H1 (cell line): ENCODE measurements around the gene ITGA11. TPM values are rescaled to one million over a fixed set of nuclear protein-coding genes. Genes with fewer than 3 reads are reported as not detected.

Source experiments
- CTCF ChIA-PET: fragments of 300-600 bp; sonication (Branson Sonifier 250); formaldehyde crosslinking; loops from one replicate; lab custom pipeline; 2021; ENCODE audit not compliant: partially characterized antibody; lab: Charles Lee
- POLR2A ChIA-PET: fragments of 300-600 bp; sonication (Branson Sonifier 250); formaldehyde crosslinking; loops from one replicate; lab custom pipeline; 2021; ENCODE audit warnings: inconsistent platforms; ENCODE audit not compliant: partially characterized antibody; lab: Charles Lee
- DNase-seq, 2 experiments: peaks; one replicate each; pipeline versions ENCODE4 v3.0.0 to v3.0.0-alpha.2; 2010 to 2022; ENCODE audit warnings: low spot score in 2 of 2, low read depth in 1 of 2, mixed read lengths in 1 of 2
- FAIRE-seq: peaks from 2 replicates; lab custom pipeline; 2011; peaks lifted over from hg19 to GRCh38; lab: Jason Lieb, UNC
- H2AFZ ChIP-seq: 2 replicates; pipeline ENCODE4 v1.8.1; 2012; ENCODE audit warnings: low read length, inconsistent platforms
- H2AK5ac ChIP-seq: 2 replicates; pipeline ENCODE4 v1.6.1; 2013; ENCODE audit warnings: low read depth, low read length
- H2BK120ac ChIP-seq: replicated peaks from 2 replicates; pipeline ENCODE3; 2013; ENCODE audit warnings: low read depth, low read length, inconsistent platforms
- H2BK12ac ChIP-seq: 2 replicates; pipeline ENCODE4 v1.6.1; 2013; ENCODE audit warnings: low read depth, low read length
- H2BK15ac ChIP-seq: 2 replicates; pipeline ENCODE4 v1.6.1; 2013; ENCODE audit warnings: low read length
- H2BK20ac ChIP-seq: 2 replicates; pipeline ENCODE4 v1.6.1; 2013; ENCODE audit warnings: low read length
- H2BK5ac ChIP-seq: 2 replicates; pipeline ENCODE4 v1.6.1; 2013; ENCODE audit warnings: low read depth, low read length
- H3K14ac ChIP-seq: 2 replicates; pipeline ENCODE4 v1.6.1; 2013; ENCODE audit warnings: inconsistent platforms; ENCODE audit not compliant: insufficient read length
- H3K18ac ChIP-seq: 2 replicates; pipeline ENCODE4 v1.6.1; 2013; ENCODE audit warnings: low read length; ENCODE audit errors: extremely low read depth
- H3K23ac ChIP-seq: 2 replicates; pipeline ENCODE4 v1.6.1; 2013; ENCODE audit warnings: inconsistent platforms; ENCODE audit not compliant: insufficient read length
- H3K23me2 ChIP-seq: 2 replicates; pipeline ENCODE4 v1.6.1; 2013; ENCODE audit warnings: low read depth, low read length
- H3K27ac ChIP-seq: 2 replicates; pipeline ENCODE4 v1.6.1; 2011; ENCODE audit warnings: low read depth, low read length, inconsistent platforms
- H3K27me3 ChIP-seq, 4 experiments: replicated peaks in 1 of 4; 1 replicate in 1 of 4; 2 replicates in 3 of 4; pipeline versions ENCODE4 v1.6.1 to v1.8.1; 2011 to 2013; ENCODE audit warnings: low read length in 3 of 4, mild to moderate bottlenecking in 3 of 4, inconsistent platforms in 2 of 4, mixed read lengths in 2 of 4, moderate library complexity in 1 of 4; ENCODE audit not compliant: control insufficient read depth in 3 of 4, insufficient read depth in 3 of 4; ENCODE audit errors: extremely low read depth in 1 of 4
- H3K36me3 ChIP-seq, 4 experiments: 2 replicates each; pipeline versions ENCODE4 v1.6.1 to v1.8.1; 2011 to 2013; ENCODE audit warnings: mild to moderate bottlenecking in 4 of 4, low read length in 3 of 4, moderate library complexity in 2 of 4, control low read depth in 1 of 4, inconsistent platforms in 1 of 4; ENCODE audit not compliant: insufficient read depth in 4 of 4, control insufficient read depth in 2 of 4
- H3K4ac ChIP-seq: replicated peaks from 2 replicates; pipeline ENCODE3; 2013; ENCODE audit warnings: low read length, low read depth, mixed read lengths, inconsistent platforms; ENCODE audit not compliant: insufficient read length
- H3K4me1 ChIP-seq, 4 experiments: replicated peaks in 1 of 4; 1 replicate in 1 of 4; 2 replicates in 3 of 4; pipeline versions ENCODE4 v1.6.1 to v1.8.1; 2011 to 2013; ENCODE audit warnings: low read length in 3 of 4, inconsistent platforms in 2 of 4, mixed read lengths in 1 of 4; ENCODE audit not compliant: insufficient read depth in 4 of 4, control insufficient read depth in 3 of 4
- H3K4me2 ChIP-seq, 2 experiments: 2 replicates each; pipeline versions ENCODE4 v1.6.1 to v1.8.1; 2011 to 2013; ENCODE audit warnings: low read depth in 2 of 2, low read length in 2 of 2, control low read depth in 1 of 2, inconsistent platforms in 1 of 2, mild to moderate bottlenecking in 1 of 2; ENCODE audit not compliant: insufficient read depth in 1 of 2
- H3K4me3 ChIP-seq, 4 experiments: fragments of 200-600, 300-600 bp in 1 of 4; sonication (generic), shearing (Covaris generic), sonication (Bioruptor Twin) in 1 of 4; 2 replicates each; pipeline versions ENCODE4 v1.5.1 to v1.8.1; 2011 to 2016; ENCODE audit warnings: low read length in 4 of 4, low read depth in 3 of 4, control low read depth in 2 of 4, inconsistent platforms in 2 of 4, mild to moderate bottlenecking in 2 of 4, mixed read lengths in 1 of 4, moderate library complexity in 1 of 4; ENCODE audit not compliant: insufficient read depth in 2 of 4; ENCODE audit errors: extremely low read depth in 1 of 4
- H3K56ac ChIP-seq: replicated peaks from 2 replicates; pipeline ENCODE3; 2013; ENCODE audit warnings: low read depth, mild to moderate bottlenecking, mixed read lengths, low read length, inconsistent platforms; ENCODE audit not compliant: insufficient read length
- H3K79me1 ChIP-seq: 2 replicates; pipeline ENCODE4 v1.6.1; 2013; ENCODE audit warnings: low read depth, low read length, control low read depth
- H3K79me2 ChIP-seq, 2 experiments: 2 replicates each; pipeline versions ENCODE4 v1.6.1 to v1.8.1; 2012 to 2013; ENCODE audit warnings: low read length in 2 of 2, mild to moderate bottlenecking in 2 of 2, inconsistent platforms in 1 of 2; ENCODE audit not compliant: insufficient read depth in 2 of 2, control insufficient read depth in 1 of 2
- H3K9ac ChIP-seq, 4 experiments: replicated peaks in 1 of 4; 1 replicate in 1 of 4; 2 replicates in 3 of 4; pipeline versions ENCODE4 v1.6.1 to v1.8.1; 2011 to 2013; ENCODE audit warnings: low read depth in 3 of 4, low read length in 3 of 4, control low read depth in 2 of 4, mild to moderate bottlenecking in 2 of 4, moderate library complexity in 2 of 4, inconsistent platforms in 1 of 4; ENCODE audit errors: extremely low read depth in 1 of 4
- H3K9me3 ChIP-seq, 2 experiments: 2 replicates each; pipeline versions ENCODE4 v1.6.1 to v1.8.1; 2012 to 2013; ENCODE audit warnings: mild to moderate bottlenecking in 2 of 2, moderate library complexity in 2 of 2, control low read depth in 1 of 2, inconsistent platforms in 1 of 2, low read depth in 1 of 2, low read length in 1 of 2, mixed read lengths in 1 of 2; ENCODE audit not compliant: insufficient read depth in 2 of 2
- H4K20me1 ChIP-seq, 2 experiments: replicated peaks in 1 of 2; 2 replicates each; pipeline versions ENCODE3 to v1.8.1; 2011 to 2013; ENCODE audit warnings: inconsistent platforms in 2 of 2, low read length in 2 of 2, mild to moderate bottlenecking in 1 of 2; ENCODE audit not compliant: insufficient read depth in 2 of 2, control insufficient read depth in 1 of 2
- H4K5ac ChIP-seq: 2 replicates; pipeline ENCODE4 v1.6.1; 2013; ENCODE audit warnings: low read length, low read depth, mixed read lengths, inconsistent platforms; ENCODE audit not compliant: insufficient read length
- H4K8ac ChIP-seq: 2 replicates; pipeline ENCODE4 v1.8.0; 2013; ENCODE audit warnings: mild to moderate bottlenecking, moderate library complexity, low read length, inconsistent platforms; ENCODE audit not compliant: insufficient read depth; ENCODE audit errors: extremely low read depth
- H4K91ac ChIP-seq: replicated peaks from 2 replicates; pipeline ENCODE3; 2013; ENCODE audit warnings: low read length, mixed read lengths, inconsistent platforms; ENCODE audit not compliant: insufficient read length
- ASH2L ChIP-seq: fragments of 200-600, 300-600 bp; sonication (generic); IDR thresholded peaks from one replicate; pipeline ENCODE4 v1.7.1; 2017; ENCODE audit warnings: low read length
- EGR1 ChIP-seq: IDR thresholded peaks from 2 replicates; pipeline ENCODE4 v1.6.1; 2011; ENCODE audit warnings: low read depth, low read length, borderline replicate concordance
- EZH2 ChIP-seq: fragments of 200-600 bp; sonication (generic); IDR thresholded peaks from 2 replicates; pipeline ENCODE4 v1.7.1; 2012; ENCODE audit warnings: low read depth, mild to moderate bottlenecking, moderate library complexity, low read length, inconsistent platforms; ENCODE audit not compliant: severe bottlenecking
- FOSL1 ChIP-seq: IDR thresholded peaks from 2 replicates; pipeline ENCODE4 v1.6.1; 2011; ENCODE audit warnings: mild to moderate bottlenecking, low read depth, low read length, moderate library complexity; ENCODE audit not compliant: insufficient read depth
- HDAC6 ChIP-seq: IDR thresholded peaks from one replicate; pipeline ENCODE4 v1.7.1; 2012; ENCODE audit warnings: low read depth, mild to moderate bottlenecking, inconsistent platforms, low read length, moderate library complexity
- JUN ChIP-seq: IDR thresholded peaks from 2 replicates; pipeline ENCODE4 v1.6.1; 2011; ENCODE audit warnings: low read depth, mild to moderate bottlenecking, improper control_type of control experiment, low read length
- POU5F1 ChIP-seq: IDR thresholded peaks from 2 replicates; pipeline ENCODE4 v1.6.1; 2011; ENCODE audit warnings: low read depth, mild to moderate bottlenecking, low read length, moderate library complexity
- RBBP5 ChIP-seq: IDR thresholded peaks from 2 replicates; pipeline ENCODE4 v1.7.1; 2012; ENCODE audit warnings: low read depth, mild to moderate bottlenecking, inconsistent platforms, low read length, moderate library complexity, borderline replicate concordance
- TAF1 ChIP-seq: IDR thresholded peaks from 2 replicates; pipeline ENCODE4 v1.6.1; 2011; ENCODE audit warnings: mild to moderate bottlenecking, low read depth, low read length
- YY1 ChIP-seq: IDR thresholded peaks from 2 replicates; pipeline ENCODE4 v1.6.1; 2011; ENCODE audit warnings: low read depth, mild to moderate bottlenecking, low read length
- ZNF274 ChIP-seq: IDR thresholded peaks from 2 replicates; pipeline ENCODE4 v1.7.0; 2012; ENCODE audit warnings: low read length, borderline replicate concordance; ENCODE audit errors: extremely low read depth
- WGBS, 2 experiments: shearing (Covaris generic) in 1 of 2; methylation state at CpG; one replicate each; pipeline versions ENCODE4 v1.1.6 to v1.1.7; 2013 to 2015; ENCODE audit warnings: low lambda C conversion rate in 2 of 2, mixed read lengths in 2 of 2, inconsistent platforms in 1 of 2, low coverage in 1 of 2, missing lambda C conversion rate in 1 of 2; ENCODE audit not compliant: insufficient replicate concordance in 2 of 2, insufficient coverage in 1 of 2, insufficient read length in 1 of 2; ENCODE audit errors: extremely low coverage in 1 of 2, missing lambda C conversion rate in 1 of 2; 5-methylcytosine and 5-hydroxymethylcytosine counted together
- polyA plus RNA-seq, 7 experiments: library from polyadenylated mRNA; depleted of rRNA in 3 of 7; stranded (reverse) in 5 of 7; unstranded in 2 of 7; fragments of >200 nt in 5 of 7; fragments of 200-250 nt in 2 of 7; gene quantifications; 1 replicate in 5 of 7; 2 replicates in 1 of 7; 4 replicates in 1 of 7; pipeline versions ENCODE4 v1.2.1 to v1.2.3, GENCODE V29; 2011 to 2013; ENCODE audit warnings: missing spikeins in 2 of 7, mixed read lengths in 2 of 7
- total RNA-seq: library from RNA; stranded (reverse); fragmentation: NEBNext Ultra II Directional; extraction: Animal tissue kit (Norgen Biotek cat#: 25700); gene quantifications from 2 replicates; pipeline ENCODE4 v1.2.1, GENCODE V29; 2021

The ITGA11 gene
- total and polyA plus RNA-seq, 2 of the 8 experiments (the other 6 are each of a cell fraction or from before 2014, with no cell fraction given), result 0.05 to 0.06 TPM

- DNase-seq, result no peak
- Histone ChIP-seq H4K5ac (no peak overlapping the region), H3K4me2 (no peak overlapping the region), H3K79me1 (no peaks in the 10 kb centered on the region), H3K23me2 (no peaks in the 10 kb centered on the region), H3K79me2 (no peaks in the 10 kb centered on the region), H3K9ac (no peak overlapping the region), H3K27me3 (no peaks in the 10 kb centered on the region), H4K8ac (no peak overlapping the region), H2BK20ac (no peak overlapping the region), H2AFZ (no peak overlapping the region), H4K91ac (no peak overlapping the region), H2AK5ac (no peak overlapping the region), H2BK12ac (no peak overlapping the region), H2BK15ac (no peak overlapping the region), H2BK5ac (no peak overlapping the region), H3K9me3 (no peaks in the 10 kb centered on the region), H3K4me3 (no peak overlapping the region), H3K36me3 (no peaks in the 10 kb centered on the region), H3K18ac (no peak overlapping the region), H3K4ac (no peak overlapping the region), H4K20me1 (no peaks in the 10 kb centered on the region), H3K23ac (no peak overlapping the region), H3K4me1 (no peaks in the 10 kb centered on the region; a peak in 1 of 7 replicates), H3K56ac (no peak overlapping the region), H3K14ac (no peak overlapping the region), H3K27ac (no peak overlapping the region), H2BK120ac (no peak overlapping the region)
- FAIRE-seq, result no peak
- POLR2A ChIA-PET, result interaction anchor here (1.5 kb wide), 1 partner anchor 11 kb away, joined by 4 read pairs; no protein-coding TSS in a partner anchor
- 99% methylated on average over 6 of the region's 6 CpGs; no CpG with 5 or more reads in 1 of the 2 experiments for WGBS, 2 experiments
- CTCF ChIA-PET, result interaction anchor here (0.8 to 3.8 kb wide), 6 partner anchors 11 to 31 kb away, joined by 3 to 15 read pairs (median 5); no protein-coding TSS in a partner anchor
- no peak for TF ChIP-seq ASH2L
- TF ChIP-seq RBBP5, result no peak
- no peak for TF ChIP-seq FOSL1
- TF ChIP-seq EZH2, result no peak
- no peak for TF ChIP-seq YY1
- TF ChIP-seq POU5F1, result no peak
- TF ChIP-seq HDAC6, result no peak
- no peak for TF ChIP-seq EGR1
- no peak for TF ChIP-seq JUN
- TF ChIP-seq TAF1, result no peak
- no peak for TF ChIP-seq ZNF274
Measured at GRCh38 chr15:68337826-68338225, 94.1 kb downstream of the ITGA11 start.
